ENCODE data around the gene CELA3B. TPM values are rescaled to one million over a fixed set of nuclear protein-coding genes. Genes with fewer than 3 reads are reported as not detected.

Gene CELA3B
- total RNA-seq, 1 experiment from 2014 or later, result 3.4 TPM

- Histone ChIP-seq H3K27me3 (ENCODE audit: control insufficient read depth, insufficient read depth, low read length) (no peaks in the 10 kb centered on the region), H3K36me3 (ENCODE audit: control insufficient read depth, insufficient read depth, low read length) (no peaks in the 10 kb centered on the region), H3K4me3 (ENCODE audit: low read depth in 2 of 2, low read length in 2 of 2) (no peak overlapping the region), H3K27ac (ENCODE audit: low read length) (peak overlapping the region; percentile 67; the same call in 1 of the 2 replicates), H3K4me1 (ENCODE audit: control insufficient read depth, insufficient read depth, low read length) (peaks cover 21% of the 10 kb centered on the region), H3K9me3 (ENCODE audit: control insufficient read depth, insufficient read depth, low read depth, low read length) (no peaks in the 10 kb centered on the region)
- no peak for ATAC-seq
- intact Hi-C loops (cut with micrococcal nuclease; ENCODE audit: unreplicated experiment), result no loop called here
- ChIA-PET CTCF (no interaction called here), POLR2A (interaction anchor here (0.5 to 1.5 kb wide), 4 partner anchors 13 to 1273 kb away, joined by 3 to 7 read pairs (median 4); no protein-coding TSS in a partner anchor)
- BruUV-seq (replicated peaks), result no TSS peak
- DNase-seq (ENCODE audit: low read depth, low spot score), result no peak
- in situ Hi-C loops (cut with HindIII; ENCODE audit: low pct_unique_long_range_greater_than_20kb, low sequenced_read_pairs), result no loop called here
- no peak for TF ChIP-seq REST (IDR thresholded peaks at IDR 0.05; ENCODE audit: insufficient read depth in 1 of 2, low read depth in 2 of 2, low read length in 1 of 2)
- TF ChIP-seq CTCF (IDR thresholded peaks at IDR 0.05), result no peak
- no peak for TF ChIP-seq SIN3A (IDR thresholded peaks at IDR 0.05; ENCODE audit: borderline replicate concordance, insufficient read depth, low read depth, low read length)
- no peak for TF ChIP-seq TCF7L2 (IDR thresholded peaks at IDR 0.05; ENCODE audit: low read depth, low read length)
- TF ChIP-seq POLR2AphosphoS5 (IDR thresholded peaks at IDR 0.05; ENCODE audit: low read depth, low read length), result no peak
These were observed 21.1 kb upstream of the CELA3B start for GRCh38 chr1:21955501-21956281.

- DNase-seq (ENCODE audit: low read depth, low spot score), result no peak
- no TSS peak for BruUV-seq (replicated peaks)
- TF ChIP-seq CTCF (IDR thresholded peaks at IDR 0.05), result no peak
- no peak for TF ChIP-seq SIN3A (IDR thresholded peaks at IDR 0.05; ENCODE audit: borderline replicate concordance, insufficient read depth, low read depth, low read length)
- no peak for TF ChIP-seq TCF7L2 (IDR thresholded peaks at IDR 0.05; ENCODE audit: low read depth, low read length)
- TF ChIP-seq REST (IDR thresholded peaks at IDR 0.05; ENCODE audit: insufficient read depth in 1 of 2, low read depth in 2 of 2, low read length in 1 of 2), result no peak
- no peak for TF ChIP-seq POLR2AphosphoS5 (IDR thresholded peaks at IDR 0.05; ENCODE audit: low read depth, low read length)
- peak; percentile 88 for ATAC-seq
- no peak overlapping the region for H3K4me3 ChIP-seq (ENCODE audit: low read depth in 2 of 2, low read length in 2 of 2)
- CTCF ChIA-PET, result no interaction called here
- intact Hi-C loops (cut with micrococcal nuclease; ENCODE audit: unreplicated experiment), result no loop called here
- H3K4me1 ChIP-seq (ENCODE audit: control insufficient read depth, insufficient read depth, low read length), result peaks cover 25% of the 10 kb centered on the region
- POLR2A ChIA-PET, result interaction anchor here (0.6 kb wide), 1 partner anchor 14 kb away, joined by 7 read pairs; no protein-coding TSS in a partner anchor
- H3K27ac ChIP-seq (ENCODE audit: low read length), result peak overlapping the region; percentile 74
- H3K9me3 ChIP-seq (ENCODE audit: control insufficient read depth, insufficient read depth, low read depth, low read length), result no peaks in the 10 kb centered on the region
- H3K36me3 ChIP-seq (ENCODE audit: control insufficient read depth, insufficient read depth, low read length), result no peaks in the 10 kb centered on the region
- no peaks in the 10 kb centered on the region for H3K27me3 ChIP-seq (ENCODE audit: control insufficient read depth, insufficient read depth, low read length)
- in situ Hi-C loops (cut with HindIII; ENCODE audit: low pct_unique_long_range_greater_than_20kb, low sequenced_read_pairs), result no loop called here
These were observed 19.9 kb upstream of the CELA3B start for GRCh38 chr1:21956720-21957552.

All from Panc1 (cell line).